NAMALWA (cell line): ENCODE results near the gene RPE65.
"Not testable (repeated sequence)": the region's sequence is repeated elsewhere in the genome, so short reads cannot be mapped to it uniquely, and the experiment has no call there.

Source experiments
- DNase-seq: peaks from one replicate; pipeline ENCODE4 v3.0.0-alpha.2; 2015; ENCODE audit warnings: low spot score

Gene RPE65

GRCh38 chr1:68453060-68453670 is 3.4 kb upstream of the RPE65 start:
- no peak for DNase-seq

GRCh38 chr1:68448365-68448764 is 1.4 kb downstream of the RPE65 start:
- DNase-seq, result no peak

GRCh38 chr1:68445709-68446108 is 4.0 kb downstream of the RPE65 start:
- no peak for DNase-seq

GRCh38 chr1:68442822-68443556 is 6.8 kb downstream of the RPE65 start:
- peak; percentile 68 for DNase-seq

GRCh38 chr1:68442006-68442405 is 7.7 kb downstream of the RPE65 start:
- no peak for DNase-seq

GRCh38 chr1:68438310-68438709 is 11.4 kb downstream of the RPE65 start:
- no peak for DNase-seq

GRCh38 chr1:68433395-68433794 is 16.4 kb downstream of the RPE65 start:
- no peak for DNase-seq

- DNase-seq, result no peak
Observed at GRCh38 chr1:68431076-68431475, 18.7 kb downstream of the RPE65 start.

GRCh38 chr1:68429233-68429808 is 20.4 kb downstream of the RPE65 start:
- no peak for DNase-seq

- DNase-seq, result no peak
Observed at GRCh38 chr1:68426594-68426993, 23.2 kb downstream of the RPE65 start.

- DNase-seq, result no peak
Observed at GRCh38 chr1:68421350-68421749, 28.4 kb downstream of the RPE65 start.

- DNase-seq, result no peak
Observed at GRCh38 chr1:68409426-68409825, 40.3 kb downstream of the RPE65 start.

- no peak for DNase-seq
Observed at GRCh38 chr1:68401506-68401905, 48.2 kb downstream of the RPE65 start.

- not testable (repeated sequence) for DNase-seq
Observed at GRCh38 chr1:68395575-68395974, 54.2 kb downstream of the RPE65 start.

GRCh38 chr1:68392474-68392873 is 57.3 kb downstream of the RPE65 start:
- DNase-seq, result not testable (repeated sequence)

GRCh38 chr1:68385798-68386524 is 63.8 kb downstream of the RPE65 start:
- not testable (repeated sequence) for DNase-seq

- DNase-seq, result no peak
Observed at GRCh38 chr1:68384872-68385411, 64.8 kb downstream of the RPE65 start.

GRCh38 chr1:68384321-68384813 is 65.4 kb downstream of the RPE65 start:
- DNase-seq, result no peak

- no peak for DNase-seq
Observed at GRCh38 chr1:68383092-68383491, 66.7 kb downstream of the RPE65 start.

- no peak for DNase-seq
Observed at GRCh38 chr1:68379085-68379478, 70.7 kb downstream of the RPE65 start.
